CD4-positive, alpha-beta T cell treated with Interleukin-2 at 100 ng/mL for 4 hours (primary cell): ENCODE measurements around the gene GYG2.
"Not testable (repeated sequence)": the region's sequence is repeated elsewhere in the genome, so short reads cannot be mapped to it uniquely, and the experiment has no call there.

ENCODE experiments used
- DNase-seq: peaks from one replicate; pipeline ENCODE4 v3.0.0-alpha.2; 2020; ENCODE audit warnings: low spot score

GYG2 gene

GRCh38 chrX:2872671-2873277, 44.0 kb downstream of the GYG2 start:
- DNase-seq, result no peak

- DNase-seq, result no peak
Observed at GRCh38 chrX:2874222-2875135, 45.7 kb downstream of the GYG2 start.

- no peak for DNase-seq
Observed at GRCh38 chrX:2875136-2875481, 46.4 kb downstream of the GYG2 start.

GRCh38 chrX:2875798-2876399, 47.2 kb downstream of the GYG2 start:
- no peak for DNase-seq

- DNase-seq, result no peak
Observed at GRCh38 chrX:2878563-2878962, 49.8 kb downstream of the GYG2 start.

GRCh38 chrX:2879670-2880069, 50.9 kb downstream of the GYG2 start:
- DNase-seq, result no peak

- no peak for DNase-seq
Observed at GRCh38 chrX:2883770-2884169, 55.0 kb downstream of the GYG2 start.

- DNase-seq, result no peak
Observed at GRCh38 chrX:2888309-2888708, 59.6 kb downstream of the GYG2 start.

- no peak for DNase-seq
Observed at GRCh38 chrX:2889045-2889605, 60.4 kb downstream of the GYG2 start.

GRCh38 chrX:2889706-2890490, 61.2 kb downstream of the GYG2 start:
- DNase-seq, result not testable (repeated sequence)

GRCh38 chrX:2890536-2891460, 62.1 kb downstream of the GYG2 start:
- not testable (repeated sequence) for DNase-seq

GRCh38 chrX:2892816-2893215, 64.1 kb downstream of the GYG2 start:
- DNase-seq, result no peak

- no peak for DNase-seq
Observed at GRCh38 chrX:2894885-2895292, 66.2 kb downstream of the GYG2 start.

- DNase-seq, result no peak
Observed at GRCh38 chrX:2897311-2897689, 68.6 kb downstream of the GYG2 start.

GRCh38 chrX:2897690-2898623, 69.2 kb downstream of the GYG2 start:
- DNase-seq, result peak; percentile 0

GRCh38 chrX:2898846-2899512, 70.2 kb downstream of the GYG2 start:
- DNase-seq, result no peak

GRCh38 chrX:2901367-2902036, 72.8 kb downstream of the GYG2 start:
- no peak for DNase-seq

- no peak for DNase-seq
Observed at GRCh38 chrX:2902841-2903240, 74.1 kb downstream of the GYG2 start.

GRCh38 chrX:2903366-2903765, 74.6 kb downstream of the GYG2 start:
- DNase-seq, result no peak
